GM12891 (cell line): Measurements from ENCODE around the gene LOXL1.

Source experiments
- DNase-seq: peaks from one replicate; pipeline ENCODE4 v3.0.0; 2011; ENCODE audit warnings: low spot score; ENCODE audit not compliant: insufficient read length
- FAIRE-seq: peaks from 2 replicates; lab custom pipeline; 2011; peaks lifted over from hg19 to GRCh38; lab: Jason Lieb, UNC
- PAX5 ChIP-seq: IDR thresholded peaks from 2 replicates; pipeline ENCODE4 v1.6.1; 2011; ENCODE audit warnings: low read length, moderate library complexity, mild to moderate bottlenecking; ENCODE audit not compliant: insufficient read depth, severe bottlenecking
- POLR2A ChIP-seq: IDR thresholded peaks from 2 replicates; pipeline ENCODE4 v1.6.1; 2011; ENCODE audit warnings: low read depth, low read length, control low read depth
- POLR2AphosphoS5 ChIP-seq: IDR thresholded peaks from 2 replicates; pipeline ENCODE4 v1.6.1; 2011; ENCODE audit warnings: low read depth, low read length, control low read depth
- POU2F2 ChIP-seq: IDR thresholded peaks from 2 replicates; pipeline ENCODE4 v1.6.1; 2011; ENCODE audit warnings: low read depth, mild to moderate bottlenecking, control low read depth, low read length, moderate library complexity
- SPI1 ChIP-seq: IDR thresholded peaks from 2 replicates; pipeline ENCODE4 v1.6.1; 2011; ENCODE audit warnings: low read depth, low read length, control low read depth
- TAF1 ChIP-seq: IDR thresholded peaks from 2 replicates; pipeline ENCODE4 v1.6.1; 2011; ENCODE audit warnings: low read depth, low read length, control low read depth

The LOXL1 gene

GRCh38 chr15:73939138-73939537 is 12.9 kb downstream of the LOXL1 start:
- no peak for DNase-seq
- TF ChIP-seq TAF1 (no peak), PAX5 (no peak), POLR2A (no peak), POLR2AphosphoS5 (no peak), POU2F2 (no peak), SPI1 (no peak)
- no peak for FAIRE-seq

- no peak for FAIRE-seq
- TF ChIP-seq POLR2AphosphoS5 (no peak), PAX5 (no peak), POLR2A (no peak), POU2F2 (no peak), TAF1 (no peak)
- no peak for DNase-seq
These were observed 14.1 kb downstream of the LOXL1 start for GRCh38 chr15:73940061-73940981.

DNA sequence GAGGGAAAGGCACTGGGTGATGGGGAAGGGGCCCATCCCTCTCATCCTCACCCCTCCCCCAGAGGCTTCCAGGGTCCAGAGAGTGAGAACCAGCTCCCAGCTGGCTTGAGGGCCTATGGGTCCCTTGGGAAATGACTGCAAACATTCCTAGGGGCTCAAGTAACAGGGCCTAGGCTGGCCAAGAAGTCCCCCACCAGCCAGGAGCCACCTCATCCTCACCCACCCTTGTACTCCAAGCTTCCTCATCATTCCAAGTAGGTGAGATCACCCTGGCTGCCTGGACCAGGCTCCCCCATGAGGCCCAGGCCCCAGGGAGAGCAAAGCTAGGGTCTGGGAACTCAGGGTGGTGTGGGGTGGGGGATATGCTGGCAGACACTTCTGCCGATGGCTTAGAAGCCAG is 14.8 kb downstream of the LOXL1 start:
- DNase-seq (no peak), FAIRE-seq (no peak)
- TF ChIP-seq POLR2A, result no peak
- no peak for TF ChIP-seq TAF1
- no peak for TF ChIP-seq SPI1
- no peak for TF ChIP-seq POU2F2
- no peak for TF ChIP-seq PAX5
- TF ChIP-seq POLR2AphosphoS5, result no peak

DNA sequence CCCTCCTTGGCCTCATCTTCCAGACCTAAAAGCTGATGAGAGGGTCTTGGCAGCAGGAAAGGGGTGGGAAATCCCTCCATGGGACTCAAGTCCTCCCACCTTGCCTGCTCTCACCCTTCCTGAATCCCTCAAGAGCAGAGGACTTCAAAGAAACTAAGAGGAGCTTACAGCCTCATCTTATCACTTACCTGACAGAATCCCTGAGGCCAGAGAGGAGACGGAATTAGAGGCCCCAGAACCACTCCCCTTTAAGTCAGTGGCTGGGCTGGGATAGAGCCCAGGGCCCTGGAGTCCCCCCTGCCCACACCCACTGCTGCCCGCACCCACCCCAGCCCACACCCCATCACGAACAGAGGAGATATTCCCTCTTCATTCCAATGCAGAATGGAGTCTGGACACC is 15.2 kb downstream of the LOXL1 start:
- no peak for DNase-seq
- TF ChIP-seq SPI1 (no peak), POU2F2 (no peak), TAF1 (no peak), POLR2A (no peak), PAX5 (no peak), POLR2AphosphoS5 (no peak)
- FAIRE-seq, result no peak

- DNase-seq (no peak), FAIRE-seq (no peak)
- TF ChIP-seq TAF1 (no peak), POLR2A (no peak), SPI1 (no peak), POLR2AphosphoS5 (no peak), PAX5 (no peak), POU2F2 (no peak)
These were observed 15.8 kb downstream of the LOXL1 start for GRCh38 chr15:73941871-73942635.

- no peak for TF ChIP-seq POU2F2
- TF ChIP-seq POLR2A, result no peak
- TF ChIP-seq POLR2AphosphoS5, result no peak
- no peak for TF ChIP-seq SPI1
- TF ChIP-seq TAF1, result no peak
- TF ChIP-seq PAX5, result no peak
- DNase-seq, result no peak
- no peak for FAIRE-seq
These were observed 16.5 kb downstream of the LOXL1 start for GRCh38 chr15:73942751-73943270.

DNA sequence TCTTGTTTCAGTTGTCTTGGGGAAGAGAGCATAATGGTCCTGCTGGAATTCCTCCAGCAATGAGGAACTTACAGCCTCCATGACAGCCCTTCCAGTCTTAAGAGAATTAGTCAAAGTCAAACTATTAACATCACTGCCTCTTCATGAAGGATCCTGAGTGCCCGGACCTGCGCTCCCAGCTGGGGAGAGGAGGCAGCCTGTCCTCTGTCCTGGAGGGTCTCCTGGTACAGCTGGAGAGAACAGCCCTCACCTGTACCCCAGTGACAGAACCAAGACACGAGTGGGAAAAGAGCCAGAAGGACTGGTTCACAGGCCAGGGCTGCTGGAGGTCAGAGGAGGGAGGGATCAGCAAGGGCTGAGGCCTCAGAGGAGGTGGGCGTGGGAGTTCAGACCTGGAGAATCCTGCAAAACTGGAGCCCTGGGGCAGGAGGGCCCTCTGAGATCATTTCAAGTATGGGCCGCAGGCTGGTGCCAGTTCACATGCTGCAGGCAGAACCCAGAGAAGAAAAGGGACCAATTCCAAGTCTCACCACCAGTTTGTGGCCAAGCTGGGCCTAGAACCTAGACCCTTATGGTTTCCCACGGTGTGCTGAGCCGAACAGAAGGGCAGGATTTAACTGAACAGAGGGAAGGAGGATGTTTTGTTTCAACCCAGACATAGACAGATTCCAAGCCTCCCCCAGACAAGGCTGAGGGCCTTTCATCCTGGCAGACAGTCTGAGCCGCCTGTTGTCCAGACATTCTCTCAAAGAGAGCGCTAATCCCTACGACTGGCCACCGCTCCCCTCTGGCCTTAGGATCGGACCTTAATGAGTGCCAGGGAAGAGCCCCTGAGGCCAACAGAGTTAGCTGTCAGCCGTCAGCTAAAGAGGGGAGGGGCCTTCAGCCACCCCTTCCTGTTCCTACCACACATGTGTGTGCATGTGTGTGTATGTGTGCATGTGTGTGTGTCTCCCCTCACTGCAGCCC is 18.2 kb downstream of the LOXL1 start:
- no peak for FAIRE-seq
- DNase-seq, result no peak
- TF ChIP-seq POU2F2 (no peak), POLR2A (no peak), POLR2AphosphoS5 (no peak), TAF1 (no peak), PAX5 (no peak), SPI1 (no peak)

DNA sequence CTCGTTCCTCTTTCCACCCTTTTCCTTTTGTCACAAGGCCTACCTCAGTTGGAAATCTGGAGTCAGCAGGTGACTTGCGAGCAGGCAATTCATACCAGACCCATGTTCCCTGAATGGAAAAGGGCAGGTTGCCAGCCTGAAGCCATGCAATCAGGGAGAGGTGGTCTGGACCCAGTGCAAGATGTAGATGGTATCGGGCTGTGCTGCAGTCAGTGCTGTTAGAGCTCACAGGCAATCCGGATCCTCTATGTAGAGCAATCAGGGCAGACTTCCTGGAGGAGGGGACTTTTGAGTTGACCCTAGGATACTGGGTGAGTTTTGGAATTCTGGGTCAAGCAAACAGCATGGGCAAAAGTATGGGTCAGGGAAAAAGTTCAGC is 18.9 kb downstream of the LOXL1 start:
- DNase-seq, result no peak
- no peak for TF ChIP-seq PAX5
- no peak for TF ChIP-seq POLR2A
- no peak for TF ChIP-seq SPI1
- TF ChIP-seq POU2F2, result no peak
- no peak for TF ChIP-seq POLR2AphosphoS5
- FAIRE-seq, result no peak
